ENCODE measurements around the gene SEMG2. TPM values are rescaled to one million over a fixed set of nuclear protein-coding genes. Genes with fewer than 3 reads are reported as not detected.

SEMG2 gene
- polyA plus RNA-seq, 1 of the 3 experiments (the other 2 are of a cell fraction), result not detected

GRCh38 chr20:45183084-45183483, 38.1 kb upstream of the SEMG2 start:
- ChIA-PET POLR2A (no interaction called here), CTCF (no interaction called here)
- Histone ChIP-seq H4K20me1 (ENCODE audit: insufficient read depth) (no peaks in the 10 kb centered on the region), H3K4me1 (ENCODE audit: control insufficient read depth in 1 of 2, insufficient read depth in 2 of 2, low read depth in 1 of 2, low read length in 1 of 2) (peaks cover 0 to 4% of the 10 kb centered on the region in 2 experiments; a peak in 2 of 4 replicates), H3F3A (replicated peaks; ENCODE audit: insufficient read depth) (no peaks in the 10 kb centered on the region), H3K27me3 (ENCODE audit: insufficient read depth) (no peaks in the 10 kb centered on the region), H3K36me3 (replicated peaks in 1 of 2; ENCODE audit: control insufficient read depth in 1 of 2, insufficient read depth in 2 of 2, low read length in 1 of 2) (no peaks in the 10 kb centered on the region), H3K4me3 (ENCODE audit: low read depth in 2 of 2, low read length in 1 of 2) (no peak overlapping the region), H3K4me2 (no peak overlapping the region), H3K9me3 (no peaks in the 10 kb centered on the region), H3K9me2 (no peaks in the 10 kb centered on the region), H2AFZ (ENCODE audit: low read depth) (no peak overlapping the region), H3K27ac (ENCODE audit: low read depth in 2 of 2, low read length in 1 of 2) (no peak overlapping the region), H3K79me2 (ENCODE audit: insufficient read depth) (no peaks in the 10 kb centered on the region), H3K9ac (no peak overlapping the region)
- 59% methylated on average over 2 of the region's 2 CpGs for WGBS (ENCODE audit: low lambda C conversion rate)
- TF ChIP-seq GATA2 (CRISPR knock-in tag; IDR thresholded peaks at IDR 0.05), result no peak
- TF ChIP-seq MAX (IDR thresholded peaks at IDR 0.05; ENCODE audit: low read depth), result no peak
- no peak for TF ChIP-seq EZH2phosphoT487 (IDR thresholded peaks at IDR 0.05; ENCODE audit: borderline replicate concordance, low read depth)
- no peak for TF ChIP-seq TEAD4 (IDR thresholded peaks at IDR 0.05; ENCODE audit: borderline replicate concordance, insufficient read depth)
- TF ChIP-seq FOXJ3 (CRISPR knock-in tag; IDR thresholded peaks at IDR 0.05), result no peak
- TF ChIP-seq POLR2AphosphoS5 (IDR thresholded peaks at IDR 0.05; ENCODE audit: low read depth, low read length), result no peak
- no peak for TF ChIP-seq ELF1 (IDR thresholded peaks at IDR 0.05)
- no peak for TF ChIP-seq REST (IDR thresholded peaks at IDR 0.05; ENCODE audit: low read depth, low read length)
- no peak for DNase-seq

- H3K27ac ChIP-seq (ENCODE audit: low read depth in 2 of 2, low read length in 1 of 2), result no peak overlapping the region
- H4K20me1 ChIP-seq (ENCODE audit: insufficient read depth), result no peaks in the 10 kb centered on the region
- TF ChIP-seq RAD21 (IDR thresholded peaks at IDR 0.05; ENCODE audit: low read length), result no peak
- TF ChIP-seq GATA2 (CRISPR knock-in tag; IDR thresholded peaks at IDR 0.05), result no peak
- TF ChIP-seq NRF1 (IDR thresholded peaks at IDR 0.05; ENCODE audit: low read depth, low read length), result no peak
- no peak for TF ChIP-seq MAX (IDR thresholded peaks at IDR 0.05; ENCODE audit: low read depth)
- WGBS (ENCODE audit: low lambda C conversion rate), result 0% methylated on average over 2 of the region's 2 CpGs
- H3K4me1 ChIP-seq (ENCODE audit: control insufficient read depth in 1 of 2, insufficient read depth in 2 of 2, low read depth in 1 of 2, low read length in 1 of 2), result no peaks in the 10 kb centered on the region
- H3K9me2 ChIP-seq, result no peaks in the 10 kb centered on the region
- no peaks in the 10 kb centered on the region for H3F3A ChIP-seq (replicated peaks; ENCODE audit: insufficient read depth)
- DNase-seq, result no peak
- no peaks in the 10 kb centered on the region for H3K79me2 ChIP-seq (ENCODE audit: insufficient read depth)
- no peak overlapping the region for H3K4me3 ChIP-seq (ENCODE audit: low read depth in 2 of 2, low read length in 1 of 2)
- H3K36me3 ChIP-seq (replicated peaks in 1 of 2; ENCODE audit: control insufficient read depth in 1 of 2, insufficient read depth in 2 of 2, low read length in 1 of 2), result no peaks in the 10 kb centered on the region
- no peaks in the 10 kb centered on the region for H3K9me3 ChIP-seq
- peaks cover 11% of the 10 kb centered on the region; the same call in 1 of the 2 replicates for H3K27me3 ChIP-seq (ENCODE audit: insufficient read depth)
- no peak overlapping the region for H3K9ac ChIP-seq
- H2AFZ ChIP-seq (ENCODE audit: low read depth), result no peak overlapping the region
- POLR2A ChIA-PET, result no interaction called here
- no peak overlapping the region for H3K4me2 ChIP-seq
- CTCF ChIA-PET, result interaction anchor here (1.2 kb wide), 1 partner anchor 283 kb away, joined by 3 read pairs; no protein-coding TSS in a partner anchor
These were observed 33.5 kb upstream of the SEMG2 start for GRCh38 chr20:45187693-45188092.
